Occipital lobe (tissue), 2 donors: ENCODE data around the gene RECQL. TPM values are rescaled to one million over a fixed set of nuclear protein-coding genes. Genes with fewer than 3 reads are reported as not detected.
"Not testable (repeated sequence)": the region's sequence is repeated elsewhere in the genome, so short reads cannot be mapped to it uniquely, and the experiment has no call there.

ENCODE experiments used
- DNase-seq: peaks from one replicate; lab custom pipeline; 2025; lab: John Stamatoyannopoulos, UW
- total RNA-seq: library from RNA; depleted of rRNA; stranded (reverse); fragments of >200 nt; gene quantifications from one replicate; pipeline ENCODE4 v1.2.3, GENCODE V29; 2014

RECQL gene
- total RNA-seq, 1 donor from 2014 or later = 43.2 TPM

DNA sequence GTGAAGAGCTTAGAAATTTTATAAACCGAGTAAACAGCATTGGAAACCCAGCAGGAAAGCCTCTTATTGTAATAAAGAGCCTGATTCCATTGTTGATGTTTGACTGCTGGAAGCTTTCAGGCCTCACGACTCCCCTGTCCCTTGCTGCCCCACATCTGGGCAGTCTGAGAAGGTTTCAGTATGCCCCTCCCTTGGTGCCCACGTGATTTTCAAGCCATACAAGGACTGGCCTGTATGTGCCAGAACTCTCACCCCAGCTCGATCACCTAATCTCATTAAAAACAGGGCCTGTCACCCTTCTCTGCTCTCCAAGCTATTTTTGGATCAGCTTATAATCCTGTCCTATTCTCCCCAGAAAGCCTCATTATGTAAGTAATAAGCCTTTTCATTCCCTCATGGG, 71.4 kb downstream of the RECQL start:
- DNase-seq = no peak

DNA sequence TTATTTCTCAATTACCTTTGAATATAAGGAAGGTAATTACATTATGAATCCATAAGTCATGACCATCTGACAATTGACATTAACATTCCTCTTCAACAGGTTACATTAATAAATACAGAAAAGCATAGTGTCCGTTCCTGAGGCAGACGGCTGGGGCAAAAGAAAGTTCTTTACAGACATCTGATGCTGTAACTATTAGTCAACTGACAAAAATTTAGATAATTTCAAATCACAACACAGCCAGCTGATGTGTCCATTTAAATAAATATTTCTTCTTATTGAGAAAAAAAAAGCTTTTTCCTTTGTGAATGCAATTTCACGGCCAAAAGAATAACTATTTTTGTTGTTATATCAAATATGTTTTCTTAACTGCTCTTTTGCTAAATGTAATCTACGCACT, 73.2 kb downstream of the RECQL start:
- DNase-seq = no peak

DNA sequence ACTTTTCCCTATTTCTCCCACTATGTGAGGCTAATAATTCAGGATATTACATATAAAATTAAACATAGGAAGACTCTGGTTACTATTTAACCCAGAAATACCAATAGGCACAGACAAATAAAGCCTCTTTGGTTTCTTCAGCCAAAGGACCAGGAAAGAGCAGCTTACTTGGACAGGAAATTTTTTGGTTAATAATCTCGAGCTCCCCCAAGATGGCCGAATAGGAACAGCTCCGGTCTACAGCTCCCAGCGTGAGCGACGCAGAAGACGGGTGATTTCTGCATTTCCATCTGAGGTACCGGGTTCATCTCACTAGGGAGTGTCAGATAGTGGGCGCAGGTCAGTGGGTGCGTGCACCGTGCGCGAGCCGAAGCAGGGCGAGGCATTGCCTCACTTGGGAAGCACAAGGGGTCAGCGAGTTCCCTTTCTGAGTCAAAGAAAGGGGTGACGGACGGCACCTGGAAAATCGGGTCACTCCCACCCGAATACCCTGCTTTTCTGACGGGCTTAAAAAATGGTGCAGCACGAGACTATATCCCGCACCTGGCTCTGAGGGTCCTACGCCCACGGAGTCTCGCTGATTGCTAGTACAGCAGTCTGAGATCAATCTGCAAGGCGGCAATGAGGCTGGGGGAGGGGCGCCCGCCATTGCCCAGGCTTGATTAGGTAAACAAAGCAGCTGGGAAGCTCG, 82.3 kb downstream of the RECQL start:
- DNase-seq = not testable (repeated sequence)

Other genes with a start within 250 kb of the RECQL start
- gene SLCO1A2, start 166.7 kb downstream of the RECQL start, total RNA-seq = 8.3 TPM
- not detected for gene IAPP, start 128.7 kb downstream of the RECQL start, total RNA-seq
- gene PYROXD1, start 64.0 kb downstream of the RECQL start, total RNA-seq = 21.1 TPM
- gene GOLT1B, start 154 bp upstream of the RECQL start, total RNA-seq = 48.7 TPM
- 0.16 TPM for gene SPX, start 24.7 kb upstream of the RECQL start, total RNA-seq
- gene GYS2, start 103.2 kb upstream of the RECQL start, total RNA-seq = not detected
- 381 TPM for gene LDHB, start 156.2 kb upstream of the RECQL start, total RNA-seq